GM06990 (cell line): ENCODE measurements around the gene ARL9.
"Not testable (repeated sequence)": the region's sequence is repeated elsewhere in the genome, so short reads cannot be mapped to it uniquely, and the experiment has no call there.

Experiments used
- DNase-seq: peaks from one replicate; pipeline ENCODE4 v3.0.0-alpha.2; 2011; ENCODE audit not compliant: insufficient read length; ENCODE audit errors: extremely low read depth
- H3K27me3 ChIP-seq: replicated peaks from 2 replicates; pipeline ENCODE4 v1.6.0; 2011; ENCODE audit warnings: low read length; ENCODE audit not compliant: control insufficient read depth, insufficient read depth
- H3K36me3 ChIP-seq: 2 replicates; pipeline ENCODE4 v1.5.1; 2011; ENCODE audit warnings: low read length; ENCODE audit not compliant: control insufficient read depth, insufficient read depth
- H3K4me3 ChIP-seq: replicated peaks from 2 replicates; pipeline ENCODE4 v1.5.1; 2011; ENCODE audit warnings: low read depth, mild to moderate bottlenecking, control low read depth, low read length
- TF ChIP-seq, protein P1 (sequence below): IDR thresholded peaks from 2 replicates; pipeline ENCODE4 v1.5.1; 2011; ENCODE audit warnings: low read length, control low read depth, mild to moderate bottlenecking, inconsistent platforms; ENCODE audit not compliant: insufficient read depth, poor library complexity, severe bottlenecking

The ARL9 gene

GRCh38 chr4:56465599-56466295, 39.8 kb upstream of the ARL9 start:
- H3K36me3 ChIP-seq = peaks cover 4% of the 10 kb centered on the region
- peak overlapping the region; percentile 94 for H3K4me3 ChIP-seq
- TF ChIP-seq, protein P1, sequence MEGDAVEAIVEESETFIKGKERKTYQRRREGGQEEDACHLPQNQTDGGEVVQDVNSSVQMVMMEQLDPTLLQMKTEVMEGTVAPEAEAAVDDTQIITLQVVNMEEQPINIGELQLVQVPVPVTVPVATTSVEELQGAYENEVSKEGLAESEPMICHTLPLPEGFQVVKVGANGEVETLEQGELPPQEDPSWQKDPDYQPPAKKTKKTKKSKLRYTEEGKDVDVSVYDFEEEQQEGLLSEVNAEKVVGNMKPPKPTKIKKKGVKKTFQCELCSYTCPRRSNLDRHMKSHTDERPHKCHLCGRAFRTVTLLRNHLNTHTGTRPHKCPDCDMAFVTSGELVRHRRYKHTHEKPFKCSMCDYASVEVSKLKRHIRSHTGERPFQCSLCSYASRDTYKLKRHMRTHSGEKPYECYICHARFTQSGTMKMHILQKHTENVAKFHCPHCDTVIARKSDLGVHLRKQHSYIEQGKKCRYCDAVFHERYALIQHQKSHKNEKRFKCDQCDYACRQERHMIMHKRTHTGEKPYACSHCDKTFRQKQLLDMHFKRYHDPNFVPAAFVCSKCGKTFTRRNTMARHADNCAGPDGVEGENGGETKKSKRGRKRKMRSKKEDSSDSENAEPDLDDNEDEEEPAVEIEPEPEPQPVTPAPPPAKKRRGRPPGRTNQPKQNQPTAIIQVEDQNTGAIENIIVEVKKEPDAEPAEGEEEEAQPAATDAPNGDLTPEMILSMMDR = no peak
- no peaks in the 10 kb centered on the region for H3K27me3 ChIP-seq
- peak; percentile 19 for DNase-seq

DNA sequence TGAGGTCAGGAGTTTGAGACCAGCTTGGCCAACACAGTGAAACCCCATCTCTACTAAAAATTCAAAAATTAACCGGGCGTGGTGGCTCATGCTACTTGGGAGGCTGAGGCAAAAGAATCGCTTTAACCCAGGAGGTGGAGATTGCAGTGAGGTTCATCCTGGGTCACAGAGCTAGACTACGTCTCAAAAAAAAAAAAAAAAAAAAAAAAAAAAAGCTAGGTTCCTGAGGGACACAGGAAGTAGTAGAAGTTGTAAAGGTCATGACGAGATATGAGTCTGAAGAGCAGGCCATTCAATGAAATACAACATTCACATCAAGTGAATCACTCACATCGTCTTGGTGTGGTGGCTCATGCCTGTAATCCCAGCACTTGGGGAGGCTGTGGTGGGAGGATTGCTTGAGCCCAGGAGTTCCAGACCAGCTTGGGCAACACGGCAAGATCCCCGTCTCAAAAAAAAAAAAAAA, 39.3 kb upstream of the ARL9 start:
- DNase-seq = peak; percentile 21
- not testable (repeated sequence) for H3K27me3 ChIP-seq, H3K36me3 ChIP-seq
- H3K4me3 ChIP-seq = peak overlapping the region; percentile 94

DNA sequence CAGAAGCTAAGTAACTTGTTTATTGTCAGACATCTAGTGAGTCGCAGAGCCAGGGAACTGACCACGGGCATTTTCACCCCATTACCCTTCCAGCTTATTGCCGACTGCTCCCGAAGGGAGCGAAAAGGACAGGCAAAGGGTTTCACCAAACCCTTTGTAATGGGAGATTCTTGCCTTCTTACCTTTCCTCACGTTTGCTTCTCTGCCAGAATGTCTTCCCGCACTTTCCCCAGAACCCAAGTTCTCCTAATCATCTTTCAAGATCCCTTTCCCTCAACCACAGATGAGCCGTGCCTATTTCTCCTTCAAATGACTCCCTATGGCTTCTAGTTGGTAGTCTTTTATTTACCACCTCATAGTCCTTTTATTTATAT, 38.7 kb upstream of the ARL9 start:
- Histone ChIP-seq H3K4me3 (peak overlapping the region; percentile 94), H3K27me3 (no peaks in the 10 kb centered on the region), H3K36me3 (peaks cover 5% of the 10 kb centered on the region)
- DNase-seq = no peak
- TF ChIP-seq, protein P1 = no peak

GRCh38 chr4:56467284-56468096, 38.1 kb upstream of the ARL9 start, which contains the start of gene SRP72:
Gene SRP72, plus strand, starts transcription at chr4:56467617. Its CDS starts 19 bp downstream, at chr4:56467636.
- TF ChIP-seq, protein P1 = no peak
- DNase-seq = peak; percentile 85
- Histone ChIP-seq H3K4me3 (peak within 1 kb of the TSS; percentile 94), H3K36me3 (peaks cover 7% of the 10 kb centered on the region), H3K27me3 (no peaks in the 10 kb centered on the region)

- H3K27me3 ChIP-seq = no peaks in the 10 kb centered on the region
- H3K4me3 ChIP-seq = peak overlapping the region; percentile 94
- TF ChIP-seq, protein P1 = no peak
- peaks cover 8% of the 10 kb centered on the region for H3K36me3 ChIP-seq
- DNase-seq = no peak
Measured at GRCh38 chr4:56468097-56468422, 37.5 kb upstream of the ARL9 start.

DNA sequence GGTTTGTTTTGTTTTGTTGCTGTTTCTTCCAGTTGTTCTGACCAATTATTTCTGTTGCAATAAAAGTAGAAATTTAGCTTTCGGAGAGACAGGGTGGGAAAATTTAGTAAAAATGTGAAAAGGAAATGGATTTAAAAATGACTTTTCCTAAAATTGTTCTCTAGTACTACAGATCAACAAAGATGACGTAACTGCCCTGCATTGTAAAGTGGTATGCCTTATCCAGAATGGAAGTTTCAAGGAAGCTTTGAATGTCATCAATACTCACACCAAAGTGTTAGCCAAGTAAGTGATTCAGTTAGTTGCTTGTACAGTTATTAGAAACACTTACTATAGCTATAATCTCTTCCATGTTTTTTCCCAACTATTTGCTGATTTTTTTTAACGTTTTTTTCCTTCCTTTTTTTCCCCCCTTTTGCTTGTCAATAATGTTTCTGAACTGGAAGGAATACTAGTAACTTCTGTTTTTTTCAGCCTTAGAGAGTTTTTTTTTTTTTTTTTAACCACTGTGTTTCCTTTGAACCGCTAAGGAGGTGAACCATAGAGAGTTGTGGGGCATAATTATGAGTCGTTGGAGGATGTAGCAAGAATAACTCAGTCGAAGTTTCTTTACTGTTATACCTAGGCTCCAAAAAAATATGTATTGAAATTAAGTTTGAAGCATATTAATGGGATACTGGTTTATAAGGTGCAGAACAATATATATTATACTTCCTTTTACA, 35.9 kb upstream of the ARL9 start:
- no peaks in the 10 kb centered on the region for H3K27me3 ChIP-seq
- TF ChIP-seq, protein P1 = no peak
- no peak for DNase-seq
- no peak overlapping the region; the same call in 1 of the 2 replicates for H3K4me3 ChIP-seq
- peaks cover 9% of the 10 kb centered on the region for H3K36me3 ChIP-seq
